OCI-M1 (cell line): ENCODE measurements around the gene DNER.
"Not testable (repeated sequence)": the region's sequence is repeated elsewhere in the genome, so short reads cannot be mapped to it uniquely, and the experiment has no call there.

ENCODE experiments used
- DNase-seq: peaks from one replicate; lab custom pipeline; 2025; lab: John Stamatoyannopoulos, UW

Gene DNER

GRCh38 chr2:229715895-229716507, 1.6 kb upstream of the DNER start:
- peak; percentile 73 for DNase-seq

GRCh38 chr2:229714736-229715541, 584 bp upstream of the DNER start:
- DNase-seq = peak; percentile 41

GRCh38 chr2:229713371-229714079, 830 bp downstream of the DNER start:
- DNase-seq = no peak

GRCh38 chr2:229712136-229712535, 2.2 kb downstream of the DNER start:
- peak; percentile 5 for DNase-seq

DNA sequence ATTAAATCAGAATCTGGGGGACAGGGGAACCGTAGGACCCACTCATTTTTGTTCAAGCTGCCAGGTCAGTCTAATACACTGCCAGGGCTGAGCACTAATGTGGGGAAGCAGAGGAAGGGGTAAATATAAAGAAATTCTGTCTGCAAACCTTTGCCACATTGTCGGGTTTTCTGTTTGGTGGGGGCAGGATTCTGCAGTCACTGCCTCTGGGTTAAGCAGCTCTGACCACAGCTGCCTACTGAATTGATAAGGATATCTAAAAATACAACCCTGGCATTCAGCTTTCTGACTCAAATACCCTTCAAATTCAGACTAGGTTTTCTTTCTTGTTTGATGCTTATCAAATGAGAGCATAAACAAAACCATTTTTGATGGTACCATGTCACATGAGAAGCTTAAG, 6.0 kb downstream of the DNER start:
- peak; percentile 14 for DNase-seq

DNA sequence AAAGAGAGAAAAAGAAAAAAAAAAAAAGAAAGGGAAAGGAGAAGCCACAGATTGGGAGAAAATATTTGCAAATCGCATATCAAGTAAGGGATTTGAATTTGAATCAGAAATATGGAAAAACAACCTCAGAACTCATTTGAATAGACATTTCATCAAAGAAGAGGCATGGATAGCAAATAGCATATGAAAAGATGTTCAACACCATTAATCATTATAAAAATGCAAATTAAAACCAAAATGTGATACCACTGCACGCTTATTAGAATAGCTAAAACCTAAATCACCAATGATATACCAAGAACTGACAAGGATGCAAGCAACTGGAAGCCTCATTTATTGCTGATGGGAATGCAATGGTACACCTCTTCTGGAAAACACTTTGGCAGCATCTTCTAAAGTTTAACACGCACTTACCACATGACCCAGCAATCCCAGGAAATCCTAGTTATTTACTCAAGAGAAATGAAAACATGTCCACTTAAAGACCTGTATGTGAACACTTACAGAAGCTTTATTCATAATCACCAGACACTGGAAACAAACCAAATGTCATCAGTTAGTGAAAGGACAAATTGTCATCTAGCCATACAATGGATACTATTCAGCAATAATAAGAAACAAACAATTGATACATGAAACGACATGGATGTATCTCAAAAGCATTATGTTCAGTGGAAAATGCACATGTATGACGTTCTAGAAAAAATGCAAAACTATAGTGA, 10.3 kb downstream of the DNER start:
- no peak for DNase-seq

DNA sequence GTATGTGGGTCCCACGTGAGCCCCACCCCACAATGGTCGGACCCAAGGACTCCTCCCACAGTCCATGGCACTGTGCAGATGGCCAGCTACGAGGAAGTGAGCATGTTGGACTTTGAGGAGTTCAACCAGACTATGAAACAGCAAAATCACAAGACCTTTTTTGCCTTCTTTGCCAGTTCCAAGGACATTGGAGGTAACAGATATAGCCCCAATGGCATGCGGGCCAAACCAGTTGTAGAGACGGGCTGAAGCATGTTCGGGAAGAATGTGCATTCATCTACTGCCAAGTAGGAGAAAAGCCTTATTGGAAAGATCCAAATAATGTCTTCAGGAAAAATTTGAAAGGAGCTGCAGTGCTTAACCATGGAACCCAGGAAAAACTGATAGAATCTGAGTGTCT, 12.6 kb downstream of the DNER start:
- DNase-seq = no peak

- no peak for DNase-seq
Measured at GRCh38 chr2:229701062-229701461, 13.3 kb downstream of the DNER start.

GRCh38 chr2:229695961-229696360, 18.4 kb downstream of the DNER start:
- DNase-seq = no peak

- DNase-seq = not testable (repeated sequence)
Measured at GRCh38 chr2:229693845-229694244, 20.5 kb downstream of the DNER start.

- DNase-seq = no peak
Measured at GRCh38 chr2:229691631-229692030, 22.7 kb downstream of the DNER start.

DNA sequence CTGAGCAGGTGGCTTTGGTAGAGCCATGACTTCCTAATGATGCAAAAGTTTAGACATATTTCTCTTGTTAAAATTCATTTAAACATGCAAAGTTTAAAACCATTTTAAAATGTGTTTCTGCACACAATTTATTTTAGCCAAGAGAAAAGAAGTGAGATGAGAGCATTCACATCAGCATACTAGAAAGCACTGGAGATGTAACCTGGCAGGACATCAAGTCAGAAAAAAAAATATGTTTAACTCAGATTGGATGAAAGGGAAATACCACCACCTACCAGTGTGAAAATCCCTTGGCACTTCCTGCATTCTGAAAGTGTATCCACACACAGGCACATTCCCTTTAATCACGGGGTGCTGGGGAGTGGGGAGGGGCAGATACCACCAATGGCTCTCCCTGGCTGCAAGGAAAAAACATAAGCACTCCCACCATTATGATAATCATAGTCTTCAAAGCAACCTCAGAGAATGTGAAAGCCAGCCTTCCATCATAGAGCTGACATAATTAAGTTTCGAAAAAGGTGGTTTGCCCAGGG, 25.0 kb downstream of the DNER start:
- DNase-seq = no peak

- DNase-seq = no peak
Measured at GRCh38 chr2:229688141-229688540, 26.2 kb downstream of the DNER start.

DNA sequence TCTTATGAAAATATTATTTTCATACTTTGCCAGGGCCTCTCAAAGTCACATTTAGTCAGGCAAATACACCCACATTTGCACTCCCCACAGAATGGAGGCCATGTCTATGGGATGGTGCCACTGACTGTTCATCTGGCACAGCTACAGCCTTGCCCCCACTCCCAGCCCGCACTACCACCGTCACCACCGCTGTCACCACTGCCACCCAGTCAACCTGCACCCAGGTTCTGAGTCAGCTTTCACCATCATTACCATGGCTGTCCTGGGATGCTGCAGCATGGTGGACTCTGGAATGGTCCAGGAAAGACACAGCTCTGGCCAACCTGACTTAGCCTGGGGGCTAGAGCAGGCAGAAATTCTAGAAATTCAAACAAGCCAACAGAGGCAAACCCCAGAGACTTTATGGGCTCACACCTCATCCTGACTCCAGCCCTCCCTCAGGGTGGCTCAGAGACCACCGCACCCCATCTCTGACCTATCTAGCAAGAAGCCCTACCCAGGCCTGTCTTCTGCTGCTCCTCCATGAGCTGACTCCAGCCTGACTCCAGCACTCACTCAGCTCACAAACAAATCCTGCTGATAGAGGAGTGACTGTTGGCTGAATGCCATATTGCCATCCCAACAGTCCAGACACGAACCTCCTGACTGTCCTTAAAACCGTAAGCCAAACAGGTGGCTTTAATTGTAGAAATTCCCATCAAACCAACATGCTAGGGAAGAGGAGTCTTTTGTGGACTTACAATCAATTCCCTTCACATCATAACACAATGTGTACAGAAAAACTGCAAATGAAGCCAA, 28.0 kb downstream of the DNER start:
- DNase-seq = no peak

DNA sequence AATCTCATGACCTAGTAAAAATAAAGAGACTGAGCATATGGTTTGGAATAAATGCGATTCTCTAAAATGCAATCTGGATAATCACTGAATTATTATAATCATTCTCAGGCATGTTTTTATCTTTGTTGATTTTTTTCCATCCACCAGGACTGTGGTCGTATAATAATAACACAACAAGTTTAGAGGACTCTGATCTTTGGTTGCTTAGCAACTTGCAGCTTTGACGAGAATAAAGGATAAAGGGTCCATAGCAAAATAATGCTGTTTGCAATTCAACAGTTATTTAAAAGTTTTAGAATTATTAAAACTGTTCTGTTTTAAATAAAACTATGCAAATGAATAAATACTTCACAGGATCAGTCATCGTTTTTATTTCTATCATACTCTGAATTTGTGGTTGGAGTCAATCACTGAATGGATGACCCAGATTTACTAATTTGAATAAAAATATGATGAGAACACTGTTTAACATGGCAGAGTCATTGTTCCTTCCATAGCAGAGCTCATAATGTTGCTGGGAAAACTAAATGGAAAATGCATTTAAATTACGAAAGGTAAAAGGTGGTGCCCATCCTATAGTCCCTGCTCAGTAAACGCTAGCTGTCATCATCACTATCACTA, 29.3 kb downstream of the DNER start:
- no peak for DNase-seq

DNA sequence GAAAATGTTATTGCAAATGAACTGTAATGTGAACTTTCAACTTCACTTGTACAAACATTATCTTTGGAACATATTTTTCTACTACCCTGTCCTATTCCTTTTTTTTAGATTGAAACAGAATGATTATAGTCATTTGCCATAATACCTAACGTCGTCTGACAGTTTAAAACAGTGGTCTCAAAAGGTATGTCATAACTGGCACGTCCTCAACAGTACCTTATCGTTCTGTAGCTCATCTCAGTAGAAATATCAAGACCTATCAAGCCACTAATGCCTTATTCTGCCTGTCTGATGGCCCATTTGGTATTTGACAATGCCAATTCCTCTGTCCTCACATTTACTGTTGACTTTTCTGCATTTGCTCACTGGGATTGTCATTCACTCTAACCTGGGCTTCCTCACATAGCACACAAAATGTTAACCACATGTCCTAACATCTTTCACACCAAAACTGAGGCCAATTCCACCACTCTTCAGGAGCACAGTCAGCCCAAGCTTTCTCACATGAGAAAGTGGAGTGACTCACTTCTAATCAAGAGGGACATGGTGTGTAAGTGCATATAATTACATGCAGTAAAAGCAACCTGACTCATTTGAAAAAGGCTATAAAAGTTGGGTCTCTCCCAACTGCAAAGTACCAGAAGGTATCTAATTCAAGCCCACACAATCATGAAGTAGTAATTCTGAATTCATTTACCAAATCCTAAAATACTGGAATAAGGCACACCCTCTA, 34.8 kb downstream of the DNER start:
- DNase-seq = no peak

- DNase-seq = no peak
Measured at GRCh38 chr2:229675569-229675968, 38.8 kb downstream of the DNER start.

DNA sequence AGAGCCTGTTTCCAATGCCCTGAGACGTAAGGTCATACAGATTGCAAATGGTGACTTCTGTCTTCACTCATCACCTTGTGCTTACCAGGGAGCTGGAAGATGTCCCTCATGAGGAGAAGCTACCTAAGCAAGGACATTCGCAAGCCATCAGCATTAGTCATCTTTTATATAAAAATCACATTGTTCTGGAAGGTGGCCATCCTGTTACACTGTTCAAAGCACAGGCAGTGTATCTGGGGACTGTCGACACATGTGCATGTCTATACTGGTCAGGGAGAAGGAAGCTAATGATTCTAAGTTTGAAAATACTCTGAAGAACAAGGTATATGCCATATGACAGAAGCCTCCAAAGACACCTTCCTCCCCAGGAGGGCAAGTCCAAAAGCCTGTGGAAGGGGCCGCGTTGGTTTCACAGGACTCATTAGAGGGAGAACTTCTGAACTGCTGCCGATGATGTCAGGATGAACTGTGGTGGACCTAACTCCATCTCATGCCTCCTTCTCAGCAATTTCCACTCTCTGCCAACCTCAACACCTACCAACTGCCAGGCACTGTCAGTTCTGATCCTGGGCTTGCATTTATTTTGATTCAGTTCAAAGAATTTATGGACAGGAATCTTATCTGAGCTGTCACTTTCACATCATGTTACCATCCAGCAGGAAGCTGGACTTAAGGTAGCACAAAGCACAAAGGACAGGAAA, 39.4 kb downstream of the DNER start:
- no peak for DNase-seq

GRCh38 chr2:229673676-229674075, 40.7 kb downstream of the DNER start:
- no peak for DNase-seq

DNA sequence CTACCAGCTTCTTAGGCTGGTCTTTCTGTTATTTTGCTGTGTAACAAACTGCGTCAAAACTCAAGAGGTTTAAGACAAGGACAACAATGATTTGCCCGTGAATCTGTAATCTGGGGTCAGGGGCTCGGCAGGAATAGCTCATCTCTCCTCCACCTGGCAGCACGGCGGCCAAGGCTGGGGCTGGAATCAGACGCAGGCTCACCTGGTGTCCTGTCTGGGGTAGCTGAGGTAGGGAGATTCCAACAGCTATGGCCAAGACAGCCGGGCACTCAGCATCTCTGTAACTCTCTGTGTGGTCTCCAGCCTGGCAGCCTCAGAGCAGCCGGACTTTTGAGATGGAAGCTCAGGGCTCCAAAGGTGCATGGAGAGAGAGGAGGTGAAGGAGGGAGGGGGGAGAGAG, 42.3 kb downstream of the DNER start:
- DNase-seq = no peak
